OCI-LY7 (cell line): Measurements from ENCODE around the gene JOSD1.

Experiments used
- EZH2phosphoT487 ChIP-seq: fragments of 200-600 bp; sonication (generic); IDR thresholded peaks from 2 replicates; pipeline ENCODE4 v1.6.1; 2018; ENCODE audit warnings: low read depth, borderline replicate concordance, mild to moderate bottlenecking, mixed run types, antibody characterized with exemption, low read length, moderate library complexity, mixed read lengths
- TF ChIP-seq, protein P1 (sequence below): fragments of 200-600 bp; sonication (generic); conservative IDR thresholded peaks from 2 replicates; pipeline ENCODE4 v1.5.1; 2014; ENCODE audit warnings: mild to moderate bottlenecking, antibody characterized with exemption, low read length, moderate library complexity, mixed read lengths

DNA sequence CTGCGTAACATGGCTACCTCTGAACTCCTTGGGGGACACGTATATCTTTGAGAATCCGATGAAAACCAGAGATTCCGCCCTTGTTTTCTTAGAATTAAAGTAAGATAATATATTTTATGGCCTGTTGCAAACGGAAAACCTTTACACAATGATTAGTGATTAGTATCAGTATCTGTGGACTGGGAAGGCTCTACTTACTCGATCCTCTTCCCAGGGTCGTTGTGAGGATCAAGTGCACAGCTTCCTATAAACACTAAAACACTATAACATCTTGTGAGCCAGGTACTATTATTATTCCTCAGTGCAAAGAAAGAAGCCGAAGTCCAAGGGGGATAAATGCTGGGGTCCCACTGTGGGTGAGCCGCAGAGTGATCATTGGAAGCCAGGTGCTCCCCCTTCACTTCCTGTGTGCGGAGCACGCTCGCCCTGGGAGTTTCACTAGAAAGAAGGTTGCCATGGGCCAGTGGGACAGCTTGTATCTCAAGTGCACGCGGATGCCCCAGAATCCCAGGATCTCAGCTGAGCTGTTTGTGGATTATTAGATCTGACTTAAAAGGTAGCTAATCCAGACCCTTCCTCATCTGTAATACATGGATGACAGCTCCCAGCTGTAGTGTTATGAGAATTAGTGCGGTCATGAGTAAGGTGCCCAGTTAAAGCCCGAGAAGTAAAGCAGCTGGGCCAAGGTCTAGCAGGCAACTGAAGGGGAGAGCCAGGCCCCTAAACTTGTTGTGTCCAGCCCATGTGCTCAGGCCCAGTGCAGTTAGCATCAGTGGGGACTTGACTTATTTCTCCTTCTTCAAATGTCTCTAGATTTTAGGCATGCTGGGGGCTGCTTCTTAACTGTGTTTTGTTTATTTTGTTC is 43.5 kb downstream of the JOSD1 start:
- no peak for TF ChIP-seq EZH2phosphoT487
- TF ChIP-seq, protein P1, sequence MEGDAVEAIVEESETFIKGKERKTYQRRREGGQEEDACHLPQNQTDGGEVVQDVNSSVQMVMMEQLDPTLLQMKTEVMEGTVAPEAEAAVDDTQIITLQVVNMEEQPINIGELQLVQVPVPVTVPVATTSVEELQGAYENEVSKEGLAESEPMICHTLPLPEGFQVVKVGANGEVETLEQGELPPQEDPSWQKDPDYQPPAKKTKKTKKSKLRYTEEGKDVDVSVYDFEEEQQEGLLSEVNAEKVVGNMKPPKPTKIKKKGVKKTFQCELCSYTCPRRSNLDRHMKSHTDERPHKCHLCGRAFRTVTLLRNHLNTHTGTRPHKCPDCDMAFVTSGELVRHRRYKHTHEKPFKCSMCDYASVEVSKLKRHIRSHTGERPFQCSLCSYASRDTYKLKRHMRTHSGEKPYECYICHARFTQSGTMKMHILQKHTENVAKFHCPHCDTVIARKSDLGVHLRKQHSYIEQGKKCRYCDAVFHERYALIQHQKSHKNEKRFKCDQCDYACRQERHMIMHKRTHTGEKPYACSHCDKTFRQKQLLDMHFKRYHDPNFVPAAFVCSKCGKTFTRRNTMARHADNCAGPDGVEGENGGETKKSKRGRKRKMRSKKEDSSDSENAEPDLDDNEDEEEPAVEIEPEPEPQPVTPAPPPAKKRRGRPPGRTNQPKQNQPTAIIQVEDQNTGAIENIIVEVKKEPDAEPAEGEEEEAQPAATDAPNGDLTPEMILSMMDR: no peak
